T1000 (cell line): ENCODE data around the gene SLC11A2.
"Not testable (repeated sequence)": the region's sequence is repeated elsewhere in the genome, so short reads cannot be mapped to it uniquely, and the experiment has no call there.

ENCODE experiments used
- DNase-seq: peaks from one replicate; lab custom pipeline; 2025; ENCODE audit warnings: mixed read lengths; lab: John Stamatoyannopoulos, UW

The SLC11A2 gene

DNA sequence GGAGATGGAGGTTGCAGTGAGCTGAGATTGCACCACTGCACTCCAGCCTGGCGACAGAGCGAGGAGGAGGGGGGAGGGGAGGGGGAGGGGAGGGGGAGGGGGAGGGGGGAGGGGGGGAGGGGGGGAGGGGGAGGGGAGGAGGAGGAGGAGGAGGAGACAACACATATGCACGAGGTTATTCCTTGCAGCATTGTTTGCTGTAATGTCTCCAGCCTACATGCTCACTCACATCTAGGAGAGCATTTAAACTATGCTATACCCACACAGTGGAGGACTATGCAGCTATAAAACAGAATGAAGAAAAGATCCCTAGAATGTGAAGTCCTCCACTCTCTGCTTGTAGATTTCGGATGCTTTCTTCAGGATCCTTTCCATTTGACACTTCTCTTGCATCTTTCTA lies 77.4 kb downstream of the SLC11A2 start:
- no peak for DNase-seq

DNA sequence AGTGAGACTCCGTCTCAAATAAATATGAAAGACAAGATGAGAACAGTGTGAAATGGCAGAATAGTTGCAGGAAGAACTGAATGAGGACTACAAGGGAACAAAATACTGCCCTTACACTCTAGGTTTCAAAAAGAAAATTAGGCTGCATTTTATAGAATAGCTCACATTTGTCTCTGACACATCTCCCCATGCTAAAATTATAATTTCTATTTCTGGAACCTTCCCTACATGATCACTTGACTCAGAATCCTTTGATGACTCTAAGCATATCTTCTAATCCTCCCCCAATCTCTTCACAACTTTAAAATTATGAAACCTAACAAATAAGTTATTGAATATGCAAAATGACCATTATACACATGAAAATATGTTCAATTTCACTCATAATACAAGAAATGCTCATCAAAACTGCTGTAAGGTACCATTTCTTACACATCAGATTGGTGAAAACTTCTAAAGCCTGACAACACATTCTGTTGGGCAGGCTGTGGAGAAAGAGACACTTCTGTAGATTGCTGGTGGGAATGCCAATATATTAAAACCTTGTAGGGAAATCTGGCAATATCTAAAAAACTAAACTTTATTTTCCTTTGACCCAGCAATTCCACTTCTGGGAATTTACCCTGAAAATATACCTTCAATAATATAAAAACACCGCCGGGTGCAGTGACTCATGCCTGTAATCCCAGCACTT lies 78.1 kb downstream of the SLC11A2 start:
- DNase-seq, result no peak

DNA sequence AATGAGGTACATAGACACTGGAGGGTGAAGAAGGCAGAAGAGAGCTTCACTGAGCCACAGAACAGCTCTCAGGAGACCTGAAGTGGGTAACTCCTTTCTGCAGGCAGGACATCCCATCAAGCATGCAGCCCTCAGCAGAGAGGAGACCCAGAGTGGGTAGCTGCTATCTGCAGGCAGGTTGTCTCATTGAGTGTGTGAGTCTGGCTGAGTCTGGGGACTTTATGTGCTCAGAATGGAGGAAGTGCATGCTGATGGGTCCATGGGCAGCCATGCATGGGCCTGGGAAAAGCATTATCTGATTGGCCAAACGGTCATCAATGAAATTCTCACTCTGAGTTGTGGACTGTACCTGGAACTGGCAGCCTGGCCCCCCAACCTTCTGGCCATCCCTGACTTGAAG lies 88.5 kb downstream of the SLC11A2 start:
- no peak for DNase-seq

DNA sequence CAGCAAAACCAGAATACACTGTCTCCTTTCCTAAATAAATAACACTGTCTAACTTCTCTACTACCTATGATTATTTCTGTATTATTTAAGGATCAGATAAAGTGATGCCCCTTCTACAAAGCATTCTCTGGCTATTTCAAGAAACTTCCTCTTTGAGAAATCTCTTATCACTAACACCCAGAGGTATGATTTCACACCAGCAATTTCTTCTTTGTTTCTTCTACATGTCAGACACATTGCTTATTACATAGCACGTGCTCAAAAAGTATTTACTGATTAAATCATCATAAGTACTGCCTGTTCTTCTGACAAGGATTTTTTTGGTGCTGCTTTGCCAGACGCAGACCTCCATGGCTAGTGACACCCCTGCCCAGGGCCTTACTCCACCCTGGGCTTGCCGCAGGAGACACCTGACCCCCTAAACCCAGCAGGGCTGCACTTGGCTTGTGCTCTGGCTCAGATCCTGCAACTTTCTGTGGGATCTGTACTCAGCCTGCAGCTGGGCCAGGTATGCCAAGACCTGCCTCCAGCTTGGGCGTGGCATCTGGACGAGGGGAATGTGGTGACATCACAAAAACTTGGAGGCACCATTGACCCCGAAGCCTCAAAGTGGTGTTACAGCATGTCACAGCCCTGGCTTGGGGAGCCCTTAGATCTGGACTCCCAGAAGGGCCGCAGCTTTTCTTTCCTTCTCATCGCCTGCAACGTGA lies 89.2 kb downstream of the SLC11A2 start:
- DNase-seq, result no peak

DNA sequence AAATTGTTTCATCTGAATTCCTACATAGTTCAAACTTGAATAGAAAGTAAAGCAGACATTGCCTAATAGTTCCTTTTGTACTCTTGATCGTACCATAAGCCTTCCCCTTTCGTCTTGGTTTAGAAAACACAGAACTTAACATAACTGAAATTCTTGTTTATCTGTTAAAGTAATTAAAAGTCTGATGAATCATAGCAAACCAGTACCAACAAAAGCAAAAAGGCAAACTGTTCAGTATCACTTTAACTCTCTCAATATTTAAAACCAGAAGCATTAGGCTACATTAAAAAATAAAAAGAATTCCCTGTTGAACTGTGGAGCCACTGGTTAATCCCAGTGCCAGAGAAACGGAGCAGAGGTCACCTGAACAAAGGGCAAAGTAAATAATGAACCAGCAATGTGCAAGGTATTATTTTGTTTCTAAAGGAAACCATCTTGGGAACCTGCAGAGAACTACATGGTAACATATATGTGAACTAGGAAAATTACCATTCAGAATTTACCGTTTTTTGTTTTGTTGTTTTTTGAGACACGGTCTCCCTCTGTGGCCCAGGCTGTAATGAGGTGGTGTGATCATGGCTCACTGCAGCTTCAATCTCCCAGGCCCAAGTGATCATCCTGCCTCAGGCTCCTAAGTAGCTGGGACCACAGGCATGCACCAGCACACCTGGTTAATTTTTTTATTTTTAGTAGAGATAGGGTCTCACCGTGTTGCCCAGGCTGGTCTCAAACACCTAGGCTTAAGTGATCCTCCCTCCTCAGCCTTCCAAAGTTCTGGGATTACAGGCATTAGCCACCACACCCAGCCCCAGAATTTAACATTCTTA lies 91.0 kb downstream of the SLC11A2 start:
- DNase-seq, result no peak

DNA sequence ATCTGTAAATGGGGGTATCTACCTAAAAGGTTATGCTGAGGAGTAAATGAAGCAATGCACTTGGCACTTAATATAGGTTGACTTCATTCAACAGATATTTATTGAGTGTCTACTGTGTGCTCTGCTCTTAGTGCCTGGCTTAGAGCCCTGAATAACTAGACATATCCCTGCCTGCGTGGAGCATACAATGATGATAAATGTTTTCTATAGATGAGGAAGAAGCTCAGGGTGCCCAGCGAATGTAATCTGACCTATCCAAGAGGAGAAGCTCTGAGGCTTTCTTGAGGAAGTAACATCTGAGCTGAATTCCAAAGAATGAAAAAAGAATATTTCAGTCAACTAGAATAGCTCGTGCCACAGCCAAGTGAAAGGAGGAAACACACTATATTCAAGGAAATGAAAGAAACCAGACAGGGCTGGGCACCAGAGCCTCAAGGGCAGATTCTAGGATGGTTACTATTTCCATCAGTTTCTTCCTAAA lies 91.8 kb downstream of the SLC11A2 start:
- DNase-seq, result no peak

DNA sequence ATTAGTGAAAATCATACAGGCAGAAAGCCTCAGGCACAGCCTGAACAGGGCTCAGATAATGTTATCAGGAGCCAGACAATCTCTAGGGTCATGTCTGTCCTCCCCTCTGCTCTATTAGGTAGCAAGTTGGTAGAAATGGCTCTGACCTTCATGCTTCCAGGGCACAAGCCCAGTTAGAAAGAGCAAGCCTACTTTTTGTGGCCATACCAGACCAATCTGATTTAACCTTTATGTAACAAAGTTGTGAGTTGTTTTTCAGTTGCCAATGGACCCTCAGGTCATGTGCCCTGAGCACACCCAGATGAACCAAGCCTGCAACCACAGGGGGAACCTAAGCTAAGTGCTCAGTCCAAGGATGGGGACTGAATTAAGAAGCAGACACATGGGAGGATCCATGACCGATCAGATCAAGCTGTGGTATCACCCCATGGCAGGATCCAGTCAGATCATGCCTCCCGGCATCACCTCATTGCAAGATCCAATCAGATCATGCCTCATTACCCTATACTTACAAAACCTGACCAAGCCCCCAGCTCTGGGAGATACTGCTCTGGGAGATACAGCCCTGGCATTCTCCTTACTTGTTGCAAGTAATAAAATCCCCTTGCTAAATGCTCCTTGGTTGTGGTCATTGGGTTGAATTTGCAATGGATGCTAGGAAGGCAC lies 92.6 kb downstream of the SLC11A2 start:
- DNase-seq, result no peak

DNA sequence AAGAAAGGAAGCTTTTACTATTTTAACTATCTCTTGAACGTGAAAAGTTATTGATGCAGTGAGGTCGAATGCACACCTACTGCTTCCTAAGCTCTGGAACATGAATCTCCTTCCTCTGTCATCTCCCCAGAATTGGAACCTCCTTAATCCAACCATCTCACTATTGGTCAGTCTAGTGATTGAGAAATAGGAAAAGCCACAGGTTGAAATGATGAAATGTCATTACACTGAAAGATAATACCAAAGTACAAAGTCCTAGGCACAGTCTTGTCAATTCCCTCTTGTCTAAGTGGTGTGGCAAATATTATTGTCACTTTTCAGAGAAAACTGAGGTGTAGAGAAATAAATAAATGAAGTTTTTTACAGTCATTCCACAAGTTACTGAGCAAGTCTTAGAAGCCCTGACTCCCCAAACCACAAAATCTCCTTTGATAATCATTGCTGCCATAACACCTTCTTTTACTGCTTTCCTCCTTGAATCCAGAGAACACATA lies 93.3 kb downstream of the SLC11A2 start:
- no peak for DNase-seq

DNA sequence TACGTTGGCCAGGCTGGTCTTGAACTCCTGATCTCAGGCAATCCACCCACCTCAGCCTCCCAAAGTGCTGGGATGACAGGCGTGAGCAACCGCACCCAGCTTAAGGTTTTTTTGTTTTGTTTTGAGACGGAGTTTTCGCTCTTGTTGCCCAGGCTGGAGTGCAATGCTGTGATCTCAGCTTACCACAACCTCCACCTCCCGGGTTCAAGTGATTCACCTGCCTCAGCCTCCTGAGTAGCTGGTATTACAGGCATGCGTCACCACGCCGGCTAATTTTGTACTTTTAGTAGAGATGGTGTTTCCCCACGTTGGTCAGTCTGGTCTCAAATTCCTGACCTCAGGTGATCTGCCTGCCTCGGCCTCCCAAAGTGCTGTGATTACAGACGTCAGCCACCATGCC lies 95.7 kb downstream of the SLC11A2 start:
- not testable (repeated sequence) for DNase-seq

DNA sequence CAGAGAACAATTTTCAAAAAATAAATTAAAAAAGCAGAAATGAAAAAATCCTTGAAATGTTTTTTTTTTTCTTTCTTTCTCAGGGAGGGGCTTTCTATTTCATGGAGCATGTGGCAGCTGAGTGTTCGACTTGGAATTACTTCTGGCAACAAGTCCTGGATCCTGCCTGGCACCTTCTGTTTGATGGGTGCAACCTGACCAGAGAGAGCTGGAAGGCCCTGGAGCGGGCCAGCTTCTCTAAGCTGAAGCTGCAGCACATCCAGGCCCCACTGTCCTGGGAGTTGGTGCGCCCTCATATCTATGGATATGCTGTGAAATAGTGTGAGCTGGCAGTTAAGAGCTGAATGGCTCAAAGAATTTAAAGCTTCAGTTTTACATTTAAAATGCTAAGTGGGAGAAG lies 96.4 kb downstream of the SLC11A2 start:
- no peak for DNase-seq
